Stimulated activated CD4-positive, alpha-beta T cell treated with anti-CD3 and anti-CD28 coated beads, Interleukin-12 subunit alpha, Interleukin-12 subunit beta, amount 100 ng/mL, for 4 hours (primary cell): ENCODE data around the gene OTUB1.

Experiments
- DNase-seq: peaks from one replicate; pipeline ENCODE4 v3.0.0-alpha.2; 2020

OTUB1 gene

DNA sequence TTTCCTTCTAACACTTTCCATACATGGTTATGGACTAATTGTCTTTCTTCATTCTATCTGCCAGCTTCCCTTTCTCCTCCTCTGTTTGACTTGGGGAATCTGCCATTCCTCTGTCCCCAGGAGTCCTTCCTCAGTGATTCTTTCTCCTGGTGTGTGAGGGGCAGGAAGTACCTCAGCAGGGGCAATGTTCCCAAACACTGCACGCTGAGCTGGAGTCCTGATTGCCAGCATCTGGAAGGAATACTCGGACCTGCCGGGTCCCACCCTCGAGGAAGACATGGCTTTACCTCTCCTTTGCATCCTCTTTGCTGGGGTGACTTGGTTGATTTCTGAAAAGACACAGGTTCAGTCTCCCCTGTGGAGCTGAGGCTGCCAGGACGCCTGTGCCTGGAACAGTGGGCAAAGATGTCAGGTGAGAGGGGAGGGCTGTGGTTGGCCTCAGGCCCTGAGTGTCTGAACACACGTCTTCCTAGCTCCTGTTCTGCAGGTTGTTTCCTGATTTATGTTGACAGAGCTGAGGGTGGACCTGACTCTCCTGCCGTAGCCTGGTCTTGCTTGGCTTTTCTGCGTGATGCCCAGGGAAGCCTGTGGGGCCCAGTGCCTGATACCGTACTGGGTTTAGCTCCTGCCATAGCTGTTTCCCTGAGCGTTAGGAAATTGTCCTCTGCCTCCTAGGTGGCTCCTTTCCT, 7.5 kb upstream of the OTUB1 start:
- DNase-seq = no peak

DNA sequence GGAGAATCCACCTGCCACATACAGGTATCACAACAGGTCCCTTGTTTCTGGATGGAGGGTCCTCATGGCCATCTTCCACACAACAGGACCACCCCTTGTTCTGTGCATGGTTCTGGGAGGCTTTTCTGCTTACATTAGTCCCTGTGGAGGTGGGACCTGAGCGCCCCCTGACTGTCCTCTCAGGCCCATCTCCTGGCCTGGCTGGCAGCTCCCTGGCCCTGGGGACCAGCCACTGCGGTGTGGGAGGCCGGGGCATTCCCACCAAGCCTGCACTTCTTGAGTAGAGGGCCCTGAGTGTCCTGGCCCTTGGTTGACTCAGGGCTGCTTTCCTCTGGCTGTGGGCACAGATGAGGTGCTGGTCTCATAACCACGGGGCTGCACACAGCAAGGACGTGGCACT, 6.8 kb upstream of the OTUB1 start:
- DNase-seq = no peak

DNA sequence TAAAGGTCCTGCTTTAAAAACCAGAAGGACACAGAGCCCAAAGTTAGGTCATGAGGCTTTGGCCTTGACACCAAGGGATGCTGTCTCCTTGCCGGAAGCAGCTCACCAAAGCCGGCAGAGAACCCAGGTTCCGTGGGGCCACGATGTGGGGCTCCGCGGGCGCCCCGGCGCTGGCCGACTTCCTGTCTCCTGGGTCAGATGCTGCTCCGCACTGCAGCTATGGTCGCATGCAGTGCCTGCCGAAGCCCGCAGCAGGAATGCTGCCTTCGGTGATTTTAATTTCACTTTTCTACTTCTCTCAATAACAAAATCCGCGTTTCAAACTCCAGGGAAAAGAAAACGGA, 454 bp upstream of the OTUB1 start:
- DNase-seq = peak; percentile 64

DNA sequence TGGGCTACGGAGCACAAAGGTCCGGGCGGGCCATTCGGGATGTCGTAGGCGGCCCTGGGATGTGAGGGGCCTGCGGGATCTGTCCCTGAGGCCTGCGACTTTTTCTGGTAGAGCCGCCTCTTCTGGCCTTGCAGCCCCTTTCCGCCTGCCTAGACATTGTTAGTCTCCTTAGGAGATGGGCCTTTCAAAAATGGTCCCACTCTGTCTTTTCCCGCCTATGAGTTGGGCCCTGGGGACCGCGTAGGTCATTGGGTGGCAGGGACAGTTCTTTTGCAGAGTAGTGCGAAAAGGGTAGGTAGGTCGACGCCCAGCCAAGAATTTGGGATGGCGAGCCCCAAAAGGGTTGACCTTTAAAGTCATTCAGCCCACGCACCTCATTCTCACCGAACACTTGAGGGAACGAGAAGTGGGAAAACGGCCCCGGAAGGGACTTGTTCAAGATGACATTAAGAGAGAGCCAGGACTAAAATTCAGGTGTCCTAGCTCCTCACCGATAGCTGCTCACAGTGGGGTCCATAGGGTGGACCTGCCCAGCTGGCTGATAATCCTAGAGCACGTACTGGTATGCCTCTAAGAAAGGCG, 785 bp downstream of the OTUB1 start:
- no peak for DNase-seq

DNA sequence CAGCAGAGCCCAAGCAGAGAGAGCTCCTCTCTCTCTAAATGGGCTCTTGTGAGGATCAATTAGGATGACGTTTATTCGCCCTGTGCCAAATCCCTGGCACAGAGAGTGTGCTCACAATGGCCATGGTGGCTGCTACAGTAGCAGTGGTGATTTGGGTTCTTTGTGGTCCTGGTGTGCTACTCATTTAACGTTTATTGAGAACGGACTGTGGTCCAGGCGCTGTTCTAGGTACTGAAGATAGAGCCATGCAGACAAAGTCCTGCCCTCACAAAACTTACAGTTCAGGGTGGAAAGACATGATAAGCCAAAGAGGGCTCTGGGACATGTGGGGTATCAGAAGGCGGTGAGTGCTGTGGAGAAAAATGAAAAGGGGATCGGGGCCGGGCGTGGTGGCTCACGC, 5.3 kb downstream of the OTUB1 start:
- DNase-seq = no peak

DNA sequence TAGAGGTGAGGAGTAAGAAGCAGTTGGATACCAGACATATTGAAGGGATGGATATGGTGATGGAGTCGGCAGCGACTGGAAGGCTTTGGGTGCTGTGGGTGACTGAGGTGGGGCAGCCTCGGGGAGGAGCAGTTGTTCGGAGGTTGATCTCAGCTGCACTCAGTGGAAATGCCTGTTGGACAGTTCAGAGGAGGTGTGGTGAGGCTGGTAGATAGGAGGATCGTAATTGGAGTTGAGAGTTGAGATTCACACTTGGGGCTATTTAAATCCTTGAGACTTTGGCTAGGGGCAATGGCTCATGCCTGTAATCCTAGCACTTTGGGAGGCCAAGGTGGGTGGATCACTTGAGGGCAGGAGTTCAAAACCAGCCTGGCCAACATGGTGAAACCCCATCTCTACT, 6.9 kb downstream of the OTUB1 start:
- DNase-seq = no peak

DNA sequence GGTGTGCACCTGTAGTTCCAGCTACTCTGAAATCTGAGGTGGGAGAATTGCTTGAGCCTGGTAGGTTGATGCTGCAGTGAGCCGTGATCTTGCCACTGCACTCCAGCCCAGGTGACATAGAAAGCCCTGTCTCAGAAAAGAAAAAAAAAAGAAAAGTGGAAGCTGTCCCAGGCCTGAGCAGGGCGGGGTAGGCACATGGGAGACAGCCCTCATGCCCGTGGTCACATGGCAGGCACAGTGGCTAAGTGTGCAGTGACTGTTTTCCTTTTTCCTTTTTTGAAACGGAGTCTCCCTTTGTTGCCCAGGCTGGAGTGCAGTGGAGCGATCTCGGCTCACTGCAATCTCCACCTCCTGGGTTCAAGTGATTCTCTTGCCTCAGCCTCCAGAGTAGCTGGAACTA, 7.8 kb downstream of the OTUB1 start:
- DNase-seq = no peak

DNA sequence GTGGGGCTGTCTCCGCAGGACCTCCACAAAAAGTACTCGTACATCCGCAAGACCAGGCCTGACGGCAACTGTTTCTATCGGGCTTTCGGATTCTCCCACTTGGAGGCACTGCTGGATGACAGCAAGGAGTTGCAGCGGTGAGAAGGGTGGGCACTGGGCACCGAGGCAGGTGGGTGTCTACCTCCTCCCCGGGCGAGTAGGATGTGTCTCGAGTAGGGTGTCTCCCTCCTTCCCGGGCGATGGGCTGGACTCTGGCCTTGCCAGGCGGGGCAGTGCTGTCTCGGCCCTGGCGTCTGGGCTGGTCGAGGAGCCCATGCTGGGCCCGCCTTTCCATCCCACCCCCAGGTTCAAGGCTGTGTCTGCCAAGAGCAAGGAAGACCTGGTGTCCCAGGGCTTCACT, 10.3 kb downstream of the OTUB1 start:
- DNase-seq = no peak

DNA sequence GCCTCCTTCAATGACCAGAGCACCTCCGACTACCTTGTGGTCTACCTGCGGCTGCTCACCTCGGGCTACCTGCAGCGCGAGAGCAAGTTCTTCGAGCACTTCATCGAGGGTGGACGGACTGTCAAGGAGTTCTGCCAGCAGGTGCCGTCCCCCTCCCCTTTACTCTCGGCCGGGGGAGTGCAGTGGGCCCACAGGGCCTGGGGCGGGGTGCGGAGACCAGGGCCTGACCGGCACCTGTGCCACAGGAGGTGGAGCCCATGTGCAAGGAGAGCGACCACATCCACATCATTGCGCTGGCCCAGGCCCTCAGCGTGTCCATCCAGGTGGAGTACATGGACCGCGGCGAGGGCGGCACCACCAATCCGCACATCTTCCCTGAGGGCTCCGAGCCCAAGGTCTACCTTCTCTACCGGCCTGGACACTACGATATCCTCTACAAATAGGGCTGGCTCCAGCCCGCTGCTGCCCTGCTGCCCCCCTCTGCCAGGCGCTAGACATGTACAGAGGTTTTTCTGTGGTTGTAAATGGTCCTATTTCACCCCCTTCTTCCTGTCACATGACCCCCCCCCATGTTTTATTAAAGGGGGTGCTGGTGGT, 11.0 kb downstream of the OTUB1 start:
- DNase-seq = no peak

DNA sequence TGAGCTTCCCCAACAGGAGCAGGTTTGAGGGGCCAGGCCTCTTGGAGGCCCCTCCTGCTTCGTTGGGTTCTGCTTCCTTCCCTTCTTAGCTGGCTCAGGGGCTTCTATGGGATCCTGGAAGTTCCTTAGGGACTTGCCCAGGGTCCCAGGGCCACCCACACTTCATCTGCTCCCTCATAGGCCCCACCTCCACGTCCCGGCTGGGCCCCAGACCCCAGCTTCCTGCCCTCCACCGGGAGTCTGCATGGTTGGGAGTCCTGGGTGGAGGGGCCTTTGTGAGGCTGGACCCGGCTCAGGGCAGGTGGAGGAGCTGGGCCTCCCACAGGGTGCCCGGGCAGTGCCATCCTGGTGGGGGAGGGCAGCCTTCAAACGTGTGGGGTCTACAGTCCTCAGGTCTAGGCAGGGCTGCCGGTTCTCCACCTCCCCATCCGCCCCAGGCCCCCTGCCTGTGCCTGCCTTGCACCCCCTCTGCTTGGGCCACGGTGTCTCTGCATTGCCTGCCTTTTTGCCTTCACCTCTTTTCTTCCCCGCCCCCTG, 11.6 kb downstream of the OTUB1 start:
- no peak for DNase-seq

DNA sequence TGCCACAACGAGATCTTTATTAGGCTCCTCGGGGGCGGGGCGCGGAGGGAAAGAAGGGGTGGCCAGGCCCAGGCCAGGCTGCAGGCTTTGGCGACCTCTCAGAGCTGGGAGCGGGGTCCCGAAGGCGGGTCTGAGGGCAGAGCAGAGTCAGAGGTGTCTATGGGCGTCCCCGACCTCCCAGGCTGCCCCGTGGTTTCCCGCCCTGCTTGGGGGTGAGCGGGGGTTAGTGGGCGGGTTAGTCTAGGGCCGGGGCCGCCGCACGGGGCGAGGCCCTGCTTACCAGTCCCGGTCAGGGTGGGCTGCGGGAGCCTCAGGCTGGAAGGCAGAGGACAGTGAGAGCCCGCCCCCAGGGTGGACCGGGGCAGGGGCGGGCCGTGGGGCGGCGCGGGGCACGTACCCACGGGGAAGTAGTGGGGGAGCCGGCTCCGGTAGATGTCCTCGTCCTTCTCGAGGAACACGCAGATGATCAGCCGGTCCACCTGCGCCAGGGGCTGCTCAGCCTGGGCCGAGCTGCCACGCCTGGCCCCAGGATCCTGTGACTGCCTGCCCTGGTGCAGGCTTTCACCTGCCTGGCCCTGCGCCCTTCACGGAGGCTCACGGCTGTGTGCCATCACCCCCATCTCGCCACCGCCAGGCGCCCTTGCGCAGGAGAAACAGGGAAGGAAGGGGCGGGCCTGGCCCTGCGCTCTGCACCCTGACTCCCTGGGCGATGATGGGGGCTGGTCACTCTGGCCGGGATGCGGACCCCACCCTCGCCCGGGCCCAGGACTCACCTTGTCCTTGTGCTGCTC, 12.5 kb downstream of the OTUB1 start:
- peak; percentile 6 for DNase-seq

DNA sequence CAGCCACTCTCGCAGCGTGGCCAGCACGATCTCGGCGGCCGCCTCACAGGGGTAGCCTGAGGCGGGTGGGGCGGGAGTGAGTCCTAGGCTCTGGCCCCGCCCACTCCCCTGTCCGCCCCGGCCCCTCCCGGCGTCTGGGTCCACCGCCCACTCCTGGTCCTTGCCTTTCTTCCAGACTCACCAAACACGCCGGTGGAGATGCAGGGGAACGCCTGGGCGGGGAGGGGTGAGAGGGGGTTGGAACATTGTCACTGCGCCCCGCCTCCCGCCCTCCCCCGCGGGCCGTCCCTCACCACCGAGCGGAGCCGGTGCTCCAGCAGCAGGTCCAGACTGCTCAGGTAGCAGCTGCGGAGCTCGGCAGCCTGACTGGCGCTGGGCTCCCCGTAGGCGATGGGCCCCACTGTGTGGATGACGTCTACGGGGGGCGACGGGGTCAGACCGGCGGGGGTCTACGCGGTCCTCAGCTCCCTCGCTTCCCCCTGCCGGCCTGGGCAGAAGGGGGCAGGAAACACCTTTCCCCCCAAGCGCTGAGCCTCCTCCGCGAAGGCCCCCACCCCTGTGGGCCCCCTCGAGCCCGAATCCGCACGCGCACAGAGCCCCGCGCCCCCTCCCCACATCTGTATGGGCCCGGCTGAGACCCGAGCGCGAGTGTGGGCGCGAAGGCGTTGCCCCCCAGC, 13.2 kb downstream of the OTUB1 start:
- peak; percentile 65 for DNase-seq

DNA sequence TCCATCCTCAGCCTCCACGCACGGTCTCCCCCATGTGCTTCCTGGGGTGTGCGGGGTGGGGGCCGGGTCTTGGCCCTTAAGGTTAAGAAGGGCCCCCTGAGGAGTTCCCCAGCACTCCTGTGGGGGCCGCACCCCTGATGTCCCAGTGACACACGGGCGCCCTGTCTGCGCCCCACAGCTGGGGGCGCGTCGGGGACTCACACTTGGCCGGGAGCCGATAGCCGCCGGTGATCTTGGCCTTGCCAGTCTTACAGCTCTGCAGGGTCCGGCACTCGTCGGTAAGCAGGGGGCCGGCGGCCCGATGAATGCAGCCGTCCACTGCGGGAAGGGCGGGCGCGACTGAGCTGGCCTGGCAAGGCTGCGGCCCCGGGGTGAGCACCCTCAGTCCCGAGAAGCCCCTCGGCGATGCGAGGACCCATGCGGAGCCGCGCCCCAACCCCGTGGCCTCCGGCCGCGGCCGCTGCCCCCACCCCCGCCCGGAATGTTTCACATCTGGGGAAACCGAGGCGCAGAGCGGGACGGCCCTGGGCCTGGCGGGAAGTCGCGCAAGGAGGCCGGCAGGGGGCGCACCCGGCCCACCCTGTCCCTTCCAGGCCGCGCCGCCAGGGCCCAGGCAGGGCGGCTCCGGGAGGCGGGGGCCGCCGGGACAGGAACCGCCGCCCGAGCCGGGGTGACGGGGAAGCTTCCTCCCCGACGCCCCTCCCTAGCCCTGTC, 13.9 kb downstream of the OTUB1 start:
- DNase-seq = peak; percentile 73

DNA sequence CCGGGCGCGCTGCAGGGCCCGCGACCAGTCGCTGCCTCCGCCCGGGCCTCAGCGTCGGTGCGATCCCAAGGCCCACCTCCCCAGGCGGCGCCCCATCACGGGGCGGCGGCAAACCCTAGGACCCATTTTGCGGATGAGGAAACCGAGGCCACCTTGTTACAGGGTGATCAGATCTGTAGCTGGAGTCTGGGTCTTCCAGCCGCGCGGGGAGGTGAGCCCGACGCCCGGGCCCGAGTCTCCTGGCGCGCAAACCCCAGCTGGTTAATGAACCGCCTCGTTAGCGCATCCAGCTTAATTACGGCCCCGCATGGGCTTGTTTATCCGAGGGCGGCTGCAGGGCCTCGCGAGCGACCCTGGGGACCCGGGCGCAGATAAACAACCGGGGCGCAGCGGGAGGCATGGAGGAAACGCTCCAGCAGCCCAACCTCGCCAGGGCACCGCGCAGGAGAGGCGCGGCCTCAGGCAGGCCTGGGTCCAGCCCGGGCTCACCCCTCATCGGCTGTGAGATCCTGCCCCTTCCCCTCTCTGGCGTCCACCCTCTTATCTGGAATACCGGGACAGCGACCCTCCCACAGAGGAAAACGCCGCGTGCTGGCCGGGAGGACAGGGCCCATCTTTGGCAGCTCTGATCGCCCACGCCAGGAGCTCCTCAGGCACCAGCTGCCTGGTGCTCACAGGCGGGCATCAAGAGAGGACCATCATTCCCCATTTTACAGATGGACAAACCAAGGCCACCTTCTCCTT, 14.7 kb downstream of the OTUB1 start:
- DNase-seq = no peak

DNA sequence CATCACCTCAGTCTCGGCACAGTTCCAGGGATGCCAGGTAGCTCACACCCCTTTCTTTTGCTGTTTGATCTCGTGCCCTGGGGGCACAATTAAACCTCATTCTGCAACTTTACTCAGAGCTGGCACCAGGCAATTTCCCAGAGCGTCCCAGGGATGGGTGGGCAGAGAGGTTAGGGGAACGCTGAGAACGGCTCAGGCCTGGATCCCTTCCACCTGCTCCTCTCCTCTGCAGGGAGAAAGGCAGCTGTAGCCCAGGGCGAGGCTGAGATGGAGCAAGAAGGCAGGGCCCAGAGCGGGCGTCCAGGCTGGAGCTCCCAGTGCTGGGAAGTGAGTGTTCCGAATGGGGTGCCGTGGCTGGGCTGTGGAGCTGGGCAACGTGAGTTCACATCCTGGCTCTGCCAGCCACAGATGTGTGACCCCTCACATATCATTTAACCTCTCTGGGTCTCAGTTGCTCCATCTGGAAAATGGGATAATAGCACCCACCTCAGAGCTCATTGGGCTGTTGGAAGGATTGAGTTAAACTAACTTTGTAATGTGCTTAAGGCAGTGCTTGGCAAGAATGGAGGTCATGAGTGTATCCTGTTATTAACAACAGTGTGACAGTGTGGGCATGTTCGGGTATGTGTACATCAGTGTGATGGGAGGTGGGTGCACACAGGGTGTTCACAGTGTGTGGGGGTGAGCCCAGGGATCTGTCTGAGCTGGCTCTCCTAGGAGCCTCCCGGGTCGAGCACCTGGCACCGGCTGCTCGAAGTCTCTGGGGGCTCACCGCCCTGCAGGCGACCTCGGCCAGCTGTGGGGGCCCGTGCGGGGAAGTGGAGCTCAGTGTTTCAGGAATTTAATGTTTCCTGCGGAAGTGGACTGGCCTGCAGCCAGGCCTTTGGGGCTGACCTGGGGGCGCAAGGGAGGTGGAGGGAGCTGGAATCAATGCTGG, 15.5 kb downstream of the OTUB1 start:
- DNase-seq = no peak

DNA sequence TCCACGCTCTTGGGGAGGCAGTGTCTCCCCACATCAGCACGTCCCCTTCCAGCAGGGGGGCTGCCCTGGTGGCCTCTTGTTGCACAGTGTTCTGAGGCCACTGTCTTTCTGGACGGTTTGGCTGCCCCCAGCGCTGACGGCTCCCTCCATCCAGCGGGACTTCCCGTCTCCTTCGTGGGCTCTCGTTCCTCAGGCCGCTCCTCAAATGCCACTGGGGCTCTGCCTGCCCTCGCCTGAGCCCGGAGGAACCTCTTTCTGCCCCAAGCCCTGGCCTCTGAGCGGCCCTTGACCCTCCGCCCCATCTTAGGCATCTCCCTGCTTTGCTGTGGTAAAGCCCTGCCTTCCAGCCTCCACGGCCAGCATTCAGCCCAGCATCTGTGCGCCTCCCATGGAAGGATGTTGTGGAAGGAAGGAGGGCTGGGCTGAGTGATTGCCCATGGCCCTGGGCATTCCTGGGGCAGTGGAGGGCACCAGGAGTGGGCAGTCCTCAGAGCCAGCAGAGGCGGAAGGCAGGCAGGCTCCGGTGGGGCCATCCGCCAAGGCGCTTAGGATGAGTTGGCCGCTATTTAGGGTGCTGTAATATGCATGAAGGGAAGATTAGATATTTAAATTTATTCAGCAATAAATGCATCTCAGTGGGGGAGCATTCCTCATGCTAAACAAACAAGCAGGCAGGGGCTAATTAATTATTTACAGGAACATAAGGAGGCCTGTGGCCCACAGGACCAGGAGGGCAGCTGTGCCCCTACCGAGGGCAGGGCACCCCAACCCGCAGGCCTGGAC, 17.8 kb downstream of the OTUB1 start:
- DNase-seq = no peak

DNA sequence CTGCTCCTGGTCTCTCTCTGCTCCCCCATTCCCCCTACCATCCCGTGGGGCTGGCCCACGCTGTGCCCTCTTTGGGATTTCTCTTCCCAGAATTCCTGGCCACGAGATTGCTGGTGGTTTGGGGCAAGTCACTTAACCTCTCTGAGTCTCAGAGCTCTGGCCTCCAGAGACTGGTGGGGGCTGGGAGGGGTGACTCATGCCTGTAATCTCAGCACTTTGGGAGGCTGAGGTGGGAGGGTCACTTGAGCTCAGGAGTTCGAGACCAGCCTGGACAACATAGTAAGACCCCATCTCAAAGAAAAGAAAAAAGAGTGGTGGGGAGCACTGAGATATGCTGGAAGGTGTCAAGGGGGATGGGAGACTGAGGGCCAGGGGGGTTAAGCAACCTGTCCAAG, 18.3 kb downstream of the OTUB1 start:
- DNase-seq = no peak

DNA sequence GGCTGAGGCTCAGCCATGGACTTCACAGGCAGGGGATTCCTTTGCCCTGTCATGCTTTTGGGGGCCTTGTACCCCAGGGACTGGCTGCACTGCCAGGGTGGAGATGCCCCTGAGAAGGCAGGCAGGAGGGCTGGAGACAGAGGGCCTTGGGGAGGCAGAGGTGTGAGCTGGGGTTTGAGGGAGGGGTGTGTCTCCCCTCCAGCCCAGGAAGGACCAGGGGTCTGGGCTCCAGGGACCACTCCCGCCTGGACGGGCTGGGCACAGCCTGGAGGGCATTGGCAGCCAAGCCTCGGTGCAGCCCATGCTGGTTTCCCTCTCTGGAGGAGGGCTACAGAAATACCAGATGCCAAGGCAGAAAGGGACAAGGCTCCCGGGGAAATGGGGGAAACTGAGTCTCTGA, 19.5 kb downstream of the OTUB1 start:
- DNase-seq = no peak

DNA sequence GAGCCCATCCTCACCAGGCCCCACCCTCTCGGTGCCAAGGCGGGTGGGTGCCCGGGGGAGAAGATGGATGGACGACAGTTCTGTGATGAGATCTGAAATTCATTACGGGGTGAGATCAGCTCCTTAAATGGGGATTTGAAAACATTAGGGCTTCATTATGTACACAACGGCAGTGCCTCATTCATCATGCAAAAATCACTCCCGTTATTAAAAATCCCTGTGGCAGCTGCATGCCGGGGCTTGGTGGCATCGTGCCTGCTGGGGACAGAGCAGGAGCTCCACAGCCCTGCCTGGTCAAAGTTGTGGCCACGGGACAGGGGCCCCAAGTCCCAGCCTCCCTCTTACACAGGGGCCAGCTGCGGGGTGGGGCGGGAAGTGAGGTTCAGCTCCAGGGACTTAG, 20.2 kb downstream of the OTUB1 start:
- no peak for DNase-seq

DNA sequence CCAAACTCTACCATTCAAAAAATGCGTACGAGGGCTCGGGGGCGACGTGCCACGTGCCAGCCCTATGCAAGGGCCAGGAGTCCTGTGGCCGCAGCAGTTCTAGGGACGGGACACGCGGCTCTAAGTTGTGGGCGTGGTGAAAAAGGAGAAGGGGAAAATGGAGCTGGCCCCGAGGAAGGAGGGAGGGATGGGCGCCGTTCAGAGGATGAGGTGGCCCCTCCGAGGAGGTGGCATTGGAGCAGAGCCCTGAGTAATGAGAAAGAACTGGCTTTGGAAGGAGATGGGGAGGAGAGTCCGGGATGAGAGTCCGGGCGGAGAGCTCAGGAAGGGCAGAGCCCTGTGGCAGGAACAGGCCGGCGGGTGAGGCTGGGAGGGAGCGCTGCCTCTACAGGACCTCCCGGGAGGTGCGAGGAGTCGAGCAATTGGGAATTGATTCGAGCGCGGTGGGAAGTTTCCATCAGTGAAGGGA, 21.0 kb downstream of the OTUB1 start:
- no peak for DNase-seq
